ENCODE results near the gene WDR33.

- no peak for TF ChIP-seq CTCF (conservative IDR thresholded peaks at IDR 0.05; ENCODE audit: low read depth, low read length)
- TF ChIP-seq EZH2 (IDR thresholded peaks at IDR 0.05; ENCODE audit: borderline replicate concordance, low read depth, low read length, poor library complexity, severe bottlenecking): no peak
These were observed 140.0 kb downstream of the WDR33 start for GRCh38 chr2:127670957-127671290.
